ENCODE results near the gene TMEM178A. TPM values are rescaled to one million over a fixed set of nuclear protein-coding genes. Genes with fewer than 3 reads are reported as not detected.
"Not testable (repeated sequence)": the region's sequence is repeated elsewhere in the genome, so short reads cannot be mapped to it uniquely, and the experiment has no call there.

Gene TMEM178A
- total RNA-seq, 2 donors from 2014 or later = 5.4 to 6.5 TPM

DNA sequence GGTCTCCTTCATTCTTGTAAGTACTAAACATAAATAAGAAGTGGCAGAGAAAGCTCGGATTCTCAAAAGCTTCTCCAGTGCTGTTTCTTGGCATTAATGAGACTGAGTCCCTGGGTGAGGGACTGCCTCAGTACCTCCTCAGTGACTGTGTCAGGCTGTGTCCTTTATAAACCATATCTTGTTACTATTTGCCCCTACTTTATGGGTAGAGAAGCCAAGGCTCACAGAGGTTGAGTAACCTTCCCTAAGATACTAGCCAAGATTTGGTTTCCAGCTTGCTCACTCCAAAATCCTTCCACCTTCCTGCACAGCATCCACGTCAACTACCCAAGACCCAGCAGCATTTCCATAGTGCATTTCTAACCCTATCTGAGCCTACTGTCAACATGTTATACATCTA, 57.8 kb downstream of the TMEM178A start:
- Histone ChIP-seq H3K4me1 (ENCODE audit: control insufficient read depth in 1 of 2, low read depth in 2 of 2) (peaks cover 23 to 56% of the 10 kb centered on the region in 2 donors), H3K27me3 (replicated peaks; ENCODE audit: insufficient read depth) (no peaks in the 10 kb centered on the region), H3K9me3 (no peaks in the 10 kb centered on the region), H3K27ac (peak overlapping the region; percentile 25 to 50), H3K4me3 (peak overlapping the region; percentile 26), H3K36me3 (no peaks in the 10 kb centered on the region)
- TF ChIP-seq, protein P1, sequence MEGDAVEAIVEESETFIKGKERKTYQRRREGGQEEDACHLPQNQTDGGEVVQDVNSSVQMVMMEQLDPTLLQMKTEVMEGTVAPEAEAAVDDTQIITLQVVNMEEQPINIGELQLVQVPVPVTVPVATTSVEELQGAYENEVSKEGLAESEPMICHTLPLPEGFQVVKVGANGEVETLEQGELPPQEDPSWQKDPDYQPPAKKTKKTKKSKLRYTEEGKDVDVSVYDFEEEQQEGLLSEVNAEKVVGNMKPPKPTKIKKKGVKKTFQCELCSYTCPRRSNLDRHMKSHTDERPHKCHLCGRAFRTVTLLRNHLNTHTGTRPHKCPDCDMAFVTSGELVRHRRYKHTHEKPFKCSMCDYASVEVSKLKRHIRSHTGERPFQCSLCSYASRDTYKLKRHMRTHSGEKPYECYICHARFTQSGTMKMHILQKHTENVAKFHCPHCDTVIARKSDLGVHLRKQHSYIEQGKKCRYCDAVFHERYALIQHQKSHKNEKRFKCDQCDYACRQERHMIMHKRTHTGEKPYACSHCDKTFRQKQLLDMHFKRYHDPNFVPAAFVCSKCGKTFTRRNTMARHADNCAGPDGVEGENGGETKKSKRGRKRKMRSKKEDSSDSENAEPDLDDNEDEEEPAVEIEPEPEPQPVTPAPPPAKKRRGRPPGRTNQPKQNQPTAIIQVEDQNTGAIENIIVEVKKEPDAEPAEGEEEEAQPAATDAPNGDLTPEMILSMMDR (IDR thresholded peaks at IDR 0.05) = no peak
- ATAC-seq (ENCODE audit: insufficient number of reproducible peaks, low FRiP score, low read depth) = no peak
- DNase-seq (ENCODE audit: low spot score) = no peak

DNA sequence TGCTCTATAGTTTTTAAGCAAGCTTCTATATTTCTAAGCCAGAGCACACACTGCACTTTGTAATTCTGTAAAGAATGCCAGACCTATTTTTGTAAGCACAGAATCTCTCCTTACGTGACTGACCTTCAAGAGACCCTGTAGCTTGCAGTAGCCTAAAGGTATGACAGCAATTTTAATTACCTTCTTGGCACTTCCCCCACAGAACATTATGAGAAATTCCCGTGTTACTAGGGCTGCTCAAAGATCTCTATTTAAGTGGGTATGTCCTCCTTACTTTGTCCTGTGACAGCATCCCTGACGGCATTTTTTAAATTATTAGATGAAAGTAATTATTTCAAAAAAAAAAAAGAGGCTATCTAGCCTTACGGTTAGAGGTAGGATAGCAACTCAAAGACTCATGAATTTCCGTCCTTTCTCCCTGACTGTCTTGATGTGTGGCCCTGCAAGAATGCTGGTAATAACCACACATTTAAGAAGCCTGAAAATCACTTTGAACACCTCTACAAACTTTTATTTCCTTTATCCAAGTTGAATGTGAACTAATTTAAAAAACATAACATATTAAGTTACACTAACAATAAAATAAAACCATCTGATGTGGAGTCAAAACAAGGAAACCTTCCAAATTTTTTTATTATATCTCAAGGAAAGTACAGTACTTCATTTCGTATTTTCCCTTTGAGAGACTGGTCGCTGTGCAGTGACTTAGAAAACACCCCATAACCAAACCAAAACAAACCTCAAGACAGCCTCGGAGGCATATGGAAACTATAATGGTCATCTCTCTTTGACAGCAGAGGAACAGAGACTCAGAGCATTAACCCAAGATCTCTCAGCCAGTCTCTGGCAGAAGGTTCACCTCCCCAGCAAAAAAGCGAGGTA, 58.5 kb downstream of the TMEM178A start:
- peak overlapping the region; percentile 25 to 50 for H3K27ac ChIP-seq
- H3K9me3 ChIP-seq = no peaks in the 10 kb centered on the region
- no peak for DNase-seq (ENCODE audit: low spot score)
- peaks cover 23 to 50% of the 10 kb centered on the region in 2 donors for H3K4me1 ChIP-seq (ENCODE audit: control insufficient read depth in 1 of 2, low read depth in 2 of 2)
- no peaks in the 10 kb centered on the region for H3K36me3 ChIP-seq
- H3K27me3 ChIP-seq (replicated peaks; ENCODE audit: insufficient read depth) = no peaks in the 10 kb centered on the region
- peak overlapping the region; percentile 26 for H3K4me3 ChIP-seq
- TF ChIP-seq, protein P1 (IDR thresholded peaks at IDR 0.05) = no peak
- no peak for ATAC-seq (ENCODE audit: insufficient number of reproducible peaks, low FRiP score, low read depth)

DNA sequence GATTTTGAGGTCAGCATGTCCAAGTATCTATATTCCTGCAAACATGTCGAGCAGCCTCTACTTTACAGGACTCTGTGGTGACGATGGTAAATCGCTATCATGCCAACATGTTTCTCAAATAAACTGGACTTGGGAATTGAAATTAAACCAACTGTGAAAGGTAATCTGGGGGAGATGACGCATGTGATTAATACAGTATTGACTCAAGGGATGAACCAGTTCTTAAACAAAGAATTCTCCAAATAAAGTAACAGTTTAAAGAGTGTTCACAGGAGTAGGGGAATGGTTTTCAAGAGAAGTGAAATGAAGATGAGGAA, 59.1 kb downstream of the TMEM178A start:
- TF ChIP-seq, protein P1 (IDR thresholded peaks at IDR 0.05) = no peak

GRCh38 chr2:39725401-39725800, 59.7 kb downstream of the TMEM178A start:
- TF ChIP-seq, protein P1 (IDR thresholded peaks at IDR 0.05) = no peak
- ATAC-seq (ENCODE audit: insufficient number of reproducible peaks, low FRiP score, low read depth) (no peak), DNase-seq (ENCODE audit: low spot score) (no peak)
- H3K4me3 ChIP-seq = no peak overlapping the region
- H3K36me3 ChIP-seq = no peaks in the 10 kb centered on the region
- no peaks in the 10 kb centered on the region for H3K9me3 ChIP-seq
- no peaks in the 10 kb centered on the region for H3K27me3 ChIP-seq (replicated peaks; ENCODE audit: insufficient read depth)
- H3K4me1 ChIP-seq (ENCODE audit: control insufficient read depth in 1 of 2, low read depth in 2 of 2) = peaks cover 14 to 37% of the 10 kb centered on the region in 2 donors
- peak overlapping the region in 1 of 2 donors; percentile 50 for H3K27ac ChIP-seq

More for the DNA sequence above, 59.1 kb downstream of the TMEM178A start:
- Histone ChIP-seq H3K27ac (peak overlapping the region in 1 of 2 donors; percentile 50), H3K4me3 (no peak overlapping the region), H3K4me1 (ENCODE audit: control insufficient read depth in 1 of 2, low read depth in 2 of 2) (peaks cover 19 to 44% of the 10 kb centered on the region in 2 donors), H3K27me3 (replicated peaks; ENCODE audit: insufficient read depth) (no peaks in the 10 kb centered on the region), H3K9me3 (no peaks in the 10 kb centered on the region), H3K36me3 (no peaks in the 10 kb centered on the region)
- ATAC-seq (ENCODE audit: insufficient number of reproducible peaks, low FRiP score, low read depth) (no peak), DNase-seq (ENCODE audit: low spot score) (no peak)

DNA sequence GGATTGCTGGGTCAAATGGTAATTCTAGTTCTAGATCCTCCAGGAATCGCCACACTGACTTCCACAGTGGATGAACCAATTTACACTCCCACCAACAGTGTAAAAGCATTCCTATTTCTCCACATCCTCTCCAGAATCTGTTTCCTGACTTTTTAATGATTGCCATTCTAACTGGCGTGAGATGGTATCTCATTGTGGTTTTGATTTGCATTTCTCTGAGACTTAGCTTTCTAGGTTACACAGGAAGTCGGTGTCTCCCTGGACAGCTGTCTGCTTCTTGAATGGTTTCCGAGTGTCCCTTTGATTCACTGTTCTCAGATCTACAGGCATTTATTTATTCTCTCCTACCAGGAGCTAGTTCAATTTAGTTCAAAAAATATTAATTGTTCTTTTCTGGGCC, 62.4 kb downstream of the TMEM178A start:
- peaks cover 10 to 47% of the 10 kb centered on the region in 2 donors for H3K4me1 ChIP-seq (ENCODE audit: control insufficient read depth in 1 of 2, low read depth in 2 of 2)

More for the DNA sequence above, 62.4 kb downstream of the TMEM178A start:
- H3K9me3 ChIP-seq; H3K27me3 ChIP-seq (replicated peaks; ENCODE audit: insufficient read depth); DNase-seq (ENCODE audit: low spot score); H3K36me3 ChIP-seq; H3K27ac ChIP-seq; H3K4me3 ChIP-seq; ATAC-seq (ENCODE audit: insufficient number of reproducible peaks, low FRiP score, low read depth): not testable (repeated sequence)

Data from thoracic aorta (tissue), 2 donors.